Superior temporal gyrus (tissue), 1 donor: ENCODE data around the gene SYT15.
"Not testable (repeated sequence)": the region's sequence is repeated elsewhere in the genome, so short reads cannot be mapped to it uniquely, and the experiment has no call there.

Source experiments
- DNase-seq: peaks from one replicate; pipeline ENCODE4 v3.0.0-alpha.2; 2016; ENCODE audit errors: extremely low spot score

SYT15 gene

DNA sequence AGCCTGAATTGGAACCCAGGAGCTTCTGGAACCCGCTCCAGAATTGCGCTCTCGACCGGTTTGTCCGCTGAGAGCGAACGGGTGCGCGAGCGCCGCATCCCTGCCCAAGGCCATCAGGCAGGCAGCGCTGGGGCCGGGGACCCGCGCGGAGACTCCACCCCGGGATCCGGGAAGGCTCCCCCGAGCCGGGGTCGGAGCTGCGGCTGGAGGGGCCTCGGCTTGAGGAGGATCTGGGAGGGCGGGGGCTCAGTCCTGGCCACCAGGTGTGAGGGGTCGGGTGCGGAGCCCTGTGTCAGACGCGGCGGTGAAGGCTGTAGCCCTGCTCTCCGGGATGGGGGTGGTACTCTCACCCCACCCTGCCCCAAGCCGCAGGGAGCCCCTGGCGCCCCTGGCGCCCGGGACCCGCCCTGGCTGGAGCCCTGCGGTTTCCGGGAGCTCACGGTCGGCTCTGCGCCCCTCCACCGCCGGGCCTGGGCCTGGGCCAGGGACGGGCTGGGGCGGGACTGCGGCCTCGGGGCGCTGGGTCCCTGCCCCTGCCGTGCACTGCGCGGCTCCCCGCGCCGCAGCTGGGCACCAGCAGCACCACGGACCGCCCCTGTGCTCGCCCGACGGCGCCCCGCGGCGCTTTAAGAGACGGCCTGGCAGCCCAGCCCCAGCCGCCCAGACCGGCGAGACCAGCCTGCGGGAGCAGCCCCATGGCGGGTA lies at the start of gene SYT15:
SYT15 (plus strand) TSS at position 655 of the 705 bp plus-strand sequence; CDS start at position 696, 41 bp downstream.
- DNase-seq = not testable (repeated sequence)

- DNase-seq = not testable (repeated sequence)
These were observed 49.2 kb upstream of the SYT15 start for GRCh38 chr10:46529742-46530141.

- no peak for DNase-seq
These were observed 48.4 kb upstream of the SYT15 start for GRCh38 chr10:46530249-46531186.

- DNase-seq = not testable (repeated sequence)
These were observed 46.7 kb upstream of the SYT15 start for GRCh38 chr10:46532256-46532655.

DNA sequence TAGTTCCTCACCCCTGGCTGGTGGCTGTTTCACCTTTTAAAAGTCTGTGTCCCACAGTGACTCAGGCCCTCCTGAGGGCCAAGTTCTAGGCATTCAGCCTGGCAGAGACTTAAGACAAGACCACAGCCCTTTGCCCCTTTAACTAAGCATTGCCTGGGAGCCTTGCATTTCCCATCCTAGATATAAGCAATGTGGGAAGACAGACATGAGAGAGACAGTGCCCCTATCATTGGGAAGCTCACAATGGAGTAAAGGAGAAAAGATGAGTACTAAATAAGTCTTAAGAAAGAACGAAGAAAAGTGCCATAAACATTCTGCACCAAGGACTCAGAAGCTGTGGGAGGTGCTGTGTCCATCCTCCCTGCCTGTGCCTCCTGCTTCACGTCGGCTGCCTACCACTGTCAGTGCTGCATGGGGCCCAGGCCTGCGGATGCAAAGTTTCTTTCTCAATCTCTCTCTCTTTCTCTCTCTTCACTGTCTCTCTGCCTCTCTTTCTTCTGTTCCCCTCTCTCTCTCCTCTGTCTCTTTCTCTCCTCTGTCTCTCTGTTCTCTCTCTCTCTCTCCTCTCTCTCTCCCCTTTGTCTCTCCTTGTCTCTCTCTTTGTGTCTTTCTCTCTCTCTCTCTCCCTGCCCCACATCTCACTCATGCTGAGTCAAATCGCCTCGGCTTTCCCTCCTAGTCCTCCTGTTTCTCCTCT lies 44.0 kb upstream of the SYT15 start:
- DNase-seq = no peak

- no peak for DNase-seq
These were observed 42.8 kb upstream of the SYT15 start for GRCh38 chr10:46536171-46536570.

GRCh38 chr10:46536781-46537180 lies 42.1 kb upstream of the SYT15 start:
- DNase-seq = no peak

DNA sequence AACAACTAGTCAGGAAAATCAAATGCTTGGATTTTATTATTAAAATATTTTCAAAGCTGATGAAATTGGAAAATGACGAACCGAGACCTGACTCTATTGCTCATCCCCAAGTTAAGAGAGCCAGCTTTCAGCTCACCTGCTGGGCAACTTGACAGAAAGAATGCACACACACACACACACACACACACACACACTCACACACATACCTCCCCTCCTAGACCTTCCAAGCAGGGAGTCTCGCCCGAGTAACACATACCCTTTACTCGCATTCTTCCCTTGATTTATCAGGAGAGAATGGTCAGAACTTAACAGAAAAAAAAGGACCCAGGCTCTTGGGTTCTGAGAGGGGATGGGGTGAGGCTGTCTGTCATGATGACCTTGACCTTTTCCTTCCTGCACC lies 41.6 kb upstream of the SYT15 start:
- no peak for DNase-seq

GRCh38 chr10:46538155-46538554 lies 40.8 kb upstream of the SYT15 start:
- no peak for DNase-seq

DNA sequence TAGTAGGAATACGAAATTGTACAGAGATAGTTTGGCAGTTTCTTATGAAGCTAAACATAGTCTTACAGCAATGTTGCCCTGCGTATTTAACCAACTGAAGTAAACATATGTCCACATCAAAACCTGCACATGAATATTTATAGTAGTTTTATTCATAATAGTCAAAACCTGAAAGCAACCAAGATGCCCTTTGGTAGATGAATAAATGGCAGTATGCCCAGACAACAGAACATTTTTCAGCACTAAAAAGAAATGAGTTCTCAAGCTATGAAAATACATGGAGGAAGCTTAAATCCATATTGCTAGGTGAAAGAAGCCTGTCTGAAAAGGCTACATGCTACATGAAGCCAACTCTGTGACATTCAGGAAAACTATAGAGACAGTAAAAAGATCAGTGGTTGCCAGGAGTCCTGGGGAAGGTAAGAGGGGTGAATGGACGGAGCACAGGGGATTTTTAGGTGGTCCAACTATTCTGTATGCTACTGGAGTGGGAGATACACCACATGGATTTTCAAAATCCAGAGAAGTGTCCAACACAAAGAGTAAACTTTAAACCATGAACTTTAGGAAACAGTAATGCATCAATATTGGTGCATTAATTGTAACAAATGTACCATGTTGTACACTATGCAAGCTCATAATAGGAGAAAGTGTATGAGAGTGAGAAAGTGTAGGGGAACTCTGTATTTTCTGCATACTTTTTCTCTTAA lies 40.1 kb upstream of the SYT15 start:
- DNase-seq = no peak

- no peak for DNase-seq
These were observed 39.1 kb upstream of the SYT15 start for GRCh38 chr10:46539596-46540411.

DNA sequence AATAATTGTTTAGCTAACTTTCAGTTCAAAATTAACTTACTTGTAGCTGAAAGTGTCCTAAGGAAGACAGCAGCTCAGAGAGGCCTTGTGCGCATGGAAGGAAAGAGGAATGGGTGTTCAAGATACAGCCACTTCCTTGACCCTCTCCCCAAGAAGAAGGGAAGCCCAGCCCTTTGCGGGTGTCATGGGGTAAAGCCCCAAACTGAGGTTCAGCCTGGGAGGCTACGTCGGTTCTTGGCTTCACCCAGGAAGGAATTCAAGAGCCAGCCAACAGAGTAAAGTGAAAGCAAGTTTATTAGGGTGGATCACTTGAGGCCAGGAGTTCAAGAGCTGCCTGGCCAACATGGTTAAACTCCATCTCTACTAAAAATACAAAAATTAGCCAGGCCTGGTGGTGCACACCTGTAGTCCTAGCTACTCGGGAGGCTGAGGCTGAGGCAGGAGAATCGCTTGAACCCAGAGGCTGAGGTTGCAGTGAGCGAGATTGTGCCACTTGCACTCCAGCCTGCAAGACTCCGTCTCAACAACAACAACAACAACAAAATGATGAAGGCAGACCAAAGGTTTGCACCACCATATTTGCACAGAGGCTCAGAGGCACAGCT lies 38.4 kb upstream of the SYT15 start:
- DNase-seq = no peak

- DNase-seq = no peak
These were observed 37.8 kb upstream of the SYT15 start for GRCh38 chr10:46541017-46541661.

- DNase-seq = no peak
These were observed 37.0 kb upstream of the SYT15 start for GRCh38 chr10:46541735-46542566.

DNA sequence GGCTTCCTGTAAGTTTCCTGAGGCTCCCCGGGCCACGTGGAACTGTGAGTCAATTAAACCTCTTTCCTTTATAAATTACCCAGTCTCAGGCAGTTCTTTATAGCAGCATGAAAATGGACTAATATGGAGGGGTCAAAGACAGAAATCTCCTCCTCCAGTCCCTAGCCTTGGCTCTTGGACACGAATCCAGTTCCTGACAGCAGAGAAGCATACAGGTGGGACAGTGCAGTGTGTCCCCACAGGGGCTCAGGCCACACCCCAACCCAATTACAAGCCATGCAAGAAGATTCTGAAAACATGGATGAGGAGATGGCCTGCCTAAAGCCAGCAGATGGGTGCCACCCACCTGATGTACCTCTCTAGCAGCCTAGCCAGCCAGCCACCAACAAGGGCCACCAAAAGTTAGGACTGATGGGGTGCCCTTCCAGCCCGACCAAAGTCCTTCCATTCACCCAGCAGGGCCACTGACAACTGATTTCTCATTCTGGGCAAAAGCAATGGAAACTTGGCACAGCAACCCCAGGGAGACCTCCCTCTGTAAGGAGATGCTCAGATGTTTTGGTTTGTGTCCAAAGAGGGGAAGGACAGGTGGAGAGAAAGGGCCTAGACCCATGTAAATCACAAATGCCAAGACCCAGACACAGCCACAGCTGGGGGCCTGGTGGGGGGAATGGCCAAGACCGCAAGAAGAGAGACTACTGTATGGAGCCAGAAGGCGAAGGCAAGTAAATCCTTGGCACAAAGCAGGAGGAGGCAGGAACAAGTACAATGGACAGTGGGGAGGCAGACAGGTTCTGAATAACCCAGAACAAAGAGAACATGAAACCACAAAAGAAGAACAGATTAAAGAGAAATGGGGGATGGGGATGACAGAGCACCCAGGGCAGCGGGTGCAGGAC lies 36.1 kb upstream of the SYT15 start:
- DNase-seq = no peak

DNA sequence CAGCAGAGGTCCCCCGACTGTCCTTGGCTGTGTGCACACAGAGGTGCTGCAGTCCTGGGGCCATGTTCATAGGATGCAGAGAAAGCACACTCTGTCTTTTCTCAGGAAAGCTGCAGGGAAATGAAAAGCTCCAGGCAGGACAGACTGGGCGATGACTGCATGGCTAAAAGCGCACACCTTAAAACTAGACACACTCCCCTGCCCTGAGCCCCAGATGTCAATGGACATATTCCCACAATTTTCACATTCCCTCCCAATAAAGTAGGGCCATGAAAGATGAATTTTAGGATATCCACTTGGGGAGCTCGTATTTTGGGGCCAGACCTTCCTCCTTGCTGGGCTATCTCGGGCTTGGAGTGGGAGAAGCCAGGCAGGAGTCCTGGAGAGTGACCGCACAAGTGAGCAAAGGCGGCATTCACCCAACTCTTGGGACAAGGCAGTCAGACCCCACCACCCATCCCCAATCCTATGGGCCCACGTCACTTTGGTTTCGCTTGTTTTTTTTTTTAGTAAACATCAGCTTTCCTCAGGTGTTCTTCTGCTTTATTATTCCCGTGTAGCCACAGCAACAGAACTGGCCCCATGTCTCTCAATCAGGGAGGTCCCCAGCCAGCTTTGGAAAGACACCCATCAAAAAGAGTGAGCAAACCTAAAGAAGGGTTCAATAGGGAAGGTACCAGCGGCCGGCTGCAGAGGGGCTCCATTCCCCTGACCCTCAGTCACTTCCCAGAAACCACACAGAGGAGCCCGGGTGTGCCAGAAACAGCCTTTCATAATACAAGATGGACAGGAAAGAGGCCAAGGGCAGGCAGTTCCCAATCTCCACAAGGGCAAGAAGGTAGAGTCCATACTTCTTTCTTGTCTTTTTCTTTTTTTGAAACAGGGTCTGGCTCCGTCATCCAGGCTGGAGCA lies 35.2 kb upstream of the SYT15 start:
- no peak for DNase-seq
